GM12878 (cell line): ENCODE data around the gene ACYP2. TPM values are rescaled to one million over a fixed set of nuclear protein-coding genes. Genes with fewer than 3 reads are reported as not detected.

Experiments
- ATAC-seq: fragments of 200-7000 bp; cut with Tn5 transposase; 3 replicates; pipeline ENCODE4 v1.9.1; 2020; ENCODE audit warnings: mild to moderate bottlenecking, moderate library complexity
- BruUV-seq: library from RNA; stranded (reverse); fragments of 400-500 nt; replicated peaks from 2 replicates; lab custom pipeline; 2021; lab: Mats Ljungman, UMichigan
- CTCF ChIA-PET: fragments of 300-600 bp; sonication (Branson Sonifier 250); formaldehyde crosslinking; extraction: SDS; loops from one replicate; lab custom pipeline; 2021; ENCODE audit warnings: inconsistent platforms; lab: Yijun Ruan, JAX
- POLR2A ChIA-PET: fragments of 350-600 bp; formaldehyde crosslinking; extraction: SDS; loops from one replicate; lab custom pipeline; 2021; ENCODE audit warnings: inconsistent platforms; lab: Charles Lee
- RAD21 ChIA-PET: fragments of 300-600 bp; sonication (Branson Sonifier 250); formaldehyde crosslinking; loops from one replicate; lab custom pipeline; 2023; ENCODE audit warnings: antibody characterized with exemption; ENCODE audit not compliant: unreplicated experiment; lab: Charles Lee
- SMC1A ChIA-PET: fragments of 300-600 bp; sonication (Branson Sonifier 250); formaldehyde crosslinking; loops from one replicate; lab custom pipeline; 2023; ENCODE audit not compliant: unreplicated experiment, uncharacterized antibody; lab: Charles Lee
- DNase-seq: peaks from one replicate; pipeline ENCODE4 v3.0.0-alpha.2; 2011; ENCODE audit warnings: low read depth, low spot score
- FAIRE-seq: peaks from 3 replicates; lab custom pipeline; 2011; peaks lifted over from hg19 to GRCh38; lab: Jason Lieb, UNC
- H2AFZ ChIP-seq: 2 replicates; pipeline ENCODE4 v1.6.0; 2011; ENCODE audit warnings: low read depth, low read length, control low read depth; ENCODE audit not compliant: control insufficient read depth
- H3K27ac ChIP-seq: 2 replicates; pipeline ENCODE4 v1.5.1; 2011; ENCODE audit warnings: control low read depth; ENCODE audit not compliant: control insufficient read depth, insufficient read depth
- H3K27me3 ChIP-seq, 2 experiments: replicated peaks in 1 of 2; 2 replicates each; pipeline versions ENCODE4 v1.6.0 to v1.6.1; 2011; ENCODE audit warnings: low read length in 1 of 2; ENCODE audit not compliant: control insufficient read depth in 2 of 2, insufficient read depth in 2 of 2
- H3K36me3 ChIP-seq, 2 experiments: 2 replicates each; pipeline ENCODE4 v1.5.1; 2011; ENCODE audit warnings: low read length in 1 of 2; ENCODE audit not compliant: control insufficient read depth in 2 of 2, insufficient read depth in 2 of 2
- H3K4me1 ChIP-seq: 2 replicates; pipeline ENCODE4 v1.6.1; 2011; ENCODE audit warnings: mild to moderate bottlenecking, low read length, moderate library complexity, mixed read lengths; ENCODE audit not compliant: control insufficient read depth, insufficient read depth
- H3K4me2 ChIP-seq: 2 replicates; pipeline ENCODE4 v1.6.0; 2011; ENCODE audit warnings: control low read depth; ENCODE audit not compliant: control insufficient read depth, insufficient read depth
- H3K4me3 ChIP-seq: fragments of 200-600 bp; sonication (generic); 2 replicates; pipeline ENCODE4 v1.5.1; 2016
- H3K79me2 ChIP-seq: 2 replicates; pipeline ENCODE4 v1.6.0; 2011; ENCODE audit warnings: low read length; ENCODE audit not compliant: control insufficient read depth, insufficient read depth
- H3K9ac ChIP-seq: 2 replicates; pipeline ENCODE4 v1.8.0; 2011; ENCODE audit warnings: low read length, control low read depth, mixed read lengths; ENCODE audit not compliant: control insufficient read depth, insufficient read depth
- H3K9me3 ChIP-seq: replicated peaks from 3 replicates; pipeline ENCODE4 v1.5.1; 2011; ENCODE audit warnings: mild to moderate bottlenecking, low read length; ENCODE audit not compliant: control insufficient read depth, insufficient read depth
- H4K20me1 ChIP-seq: 2 replicates; pipeline ENCODE4 v1.6.0; 2011; ENCODE audit not compliant: control insufficient read depth, insufficient read depth
- HSF1 ChIP-seq: fragments of 150-350 bp; IDR thresholded peaks from 2 replicates; pipeline ENCODE4 v1.6.1; 2014; ENCODE audit warnings: mild to moderate bottlenecking, low read depth, low read length
- JUNB ChIP-seq: IDR thresholded peaks from 2 replicates; pipeline ENCODE4 v1.6.1; 2016; ENCODE audit warnings: antibody characterized with exemption, mild to moderate bottlenecking
- PML ChIP-seq: IDR thresholded peaks from 2 replicates; pipeline ENCODE4 v1.6.1; 2012; ENCODE audit warnings: low read length, inconsistent platforms
- RUNX3 ChIP-seq: IDR thresholded peaks from 2 replicates; pipeline ENCODE4 v1.6.1; 2012; ENCODE audit warnings: low read length, inconsistent platforms
- ZBED1 ChIP-seq: IDR thresholded peaks from 2 replicates; pipeline ENCODE4 v1.6.1; 2016; ENCODE audit warnings: borderline replicate concordance
- ZBTB4 ChIP-seq: fragments of 450-650 bp; formaldehyde crosslinking; IDR thresholded peaks from 2 replicates; pipeline ENCODE4 v1.4.0; 2022; ENCODE audit warnings: mild to moderate bottlenecking, moderate library complexity
- WGBS: methylation state at CpG from one replicate; pipeline ENCODE4 v1.1.6; 2016; ENCODE audit warnings: low lambda C conversion rate; ENCODE audit not compliant: insufficient replicate concordance, insufficient coverage; ENCODE audit errors: missing lambda C conversion rate; 5-methylcytosine and 5-hydroxymethylcytosine counted together
- in situ Hi-C: fragments of 300-500 bp; cut with MboI; formaldehyde crosslinking; loops from 9 replicates; pipeline ENCODE4 v1.14.3; 2018; ENCODE audit warnings: mixed read lengths
- intact Hi-C: fragments of 100-400 bp; cut with micrococcal nuclease; formaldehyde crosslinking; loops from one replicate; pipeline ENCODE4 v1.14.2; 2022; ENCODE audit not compliant: unreplicated experiment
- polyA plus RNA-seq, 11 experiments: library from polyadenylated mRNA; depleted of rRNA in 4 of 11; unstranded in 6 of 11; stranded (reverse) in 5 of 11; fragments of >200 nt; fragmentation: Nextera tagmentation in 4 of 11; fragmentation: Illumina TruSeq in 1 of 11; extraction: Ambion mirVana in 4 of 11; extraction: Trizol in 1 of 11; gene quantifications; 1 replicate in 1 of 11; 2 replicates in 10 of 11; pipeline versions ENCODE4 v1.2.1 to v1.2.3, GENCODE V29; 2011 to 2016; ENCODE audit warnings: inconsistent platforms in 2 of 11, missing spikeins in 2 of 11, low read depth in 1 of 11
- total RNA-seq, 4 experiments: library from RNA; depleted of rRNA in 3 of 4; stranded (reverse); fragments of >200 nt in 3 of 4; fragmentation: Illumina TruSeq in 1 of 4; extraction: Trizol in 1 of 4; gene quantifications; 2 replicates each; pipeline versions ENCODE4 v1.2.1 to v1.2.3, GENCODE V29; 2013 to 2021
- TF ChIP-seq, protein P1 (sequence below): fragments of 450-650 bp; IDR thresholded peaks from 2 replicates; pipeline ENCODE4 v1.6.1; 2016; ENCODE audit warnings: mild to moderate bottlenecking, moderate library complexity, borderline replicate concordance
- TF ChIP-seq, protein P2 (sequence below): IDR thresholded peaks from 2 replicates; pipeline ENCODE4 v1.6.1; 2011; ENCODE audit warnings: low read depth, mild to moderate bottlenecking, low read length, moderate library complexity, borderline replicate concordance; ENCODE audit errors: extremely low read depth

Gene ACYP2
- total and polyA plus RNA-seq, 10 of the 15 experiments (the other 5 are each of a cell fraction or from before 2014, with no cell fraction given) = 4.2 to 16.3 (median 9.0) TPM

GRCh38 chr2:54185105-54185504 is 69.7 kb downstream of the ACYP2 start (continued):
- TF ChIP-seq ZBTB4 (CRISPR knock-in tag) = no peak
- TF ChIP-seq, protein P1, sequence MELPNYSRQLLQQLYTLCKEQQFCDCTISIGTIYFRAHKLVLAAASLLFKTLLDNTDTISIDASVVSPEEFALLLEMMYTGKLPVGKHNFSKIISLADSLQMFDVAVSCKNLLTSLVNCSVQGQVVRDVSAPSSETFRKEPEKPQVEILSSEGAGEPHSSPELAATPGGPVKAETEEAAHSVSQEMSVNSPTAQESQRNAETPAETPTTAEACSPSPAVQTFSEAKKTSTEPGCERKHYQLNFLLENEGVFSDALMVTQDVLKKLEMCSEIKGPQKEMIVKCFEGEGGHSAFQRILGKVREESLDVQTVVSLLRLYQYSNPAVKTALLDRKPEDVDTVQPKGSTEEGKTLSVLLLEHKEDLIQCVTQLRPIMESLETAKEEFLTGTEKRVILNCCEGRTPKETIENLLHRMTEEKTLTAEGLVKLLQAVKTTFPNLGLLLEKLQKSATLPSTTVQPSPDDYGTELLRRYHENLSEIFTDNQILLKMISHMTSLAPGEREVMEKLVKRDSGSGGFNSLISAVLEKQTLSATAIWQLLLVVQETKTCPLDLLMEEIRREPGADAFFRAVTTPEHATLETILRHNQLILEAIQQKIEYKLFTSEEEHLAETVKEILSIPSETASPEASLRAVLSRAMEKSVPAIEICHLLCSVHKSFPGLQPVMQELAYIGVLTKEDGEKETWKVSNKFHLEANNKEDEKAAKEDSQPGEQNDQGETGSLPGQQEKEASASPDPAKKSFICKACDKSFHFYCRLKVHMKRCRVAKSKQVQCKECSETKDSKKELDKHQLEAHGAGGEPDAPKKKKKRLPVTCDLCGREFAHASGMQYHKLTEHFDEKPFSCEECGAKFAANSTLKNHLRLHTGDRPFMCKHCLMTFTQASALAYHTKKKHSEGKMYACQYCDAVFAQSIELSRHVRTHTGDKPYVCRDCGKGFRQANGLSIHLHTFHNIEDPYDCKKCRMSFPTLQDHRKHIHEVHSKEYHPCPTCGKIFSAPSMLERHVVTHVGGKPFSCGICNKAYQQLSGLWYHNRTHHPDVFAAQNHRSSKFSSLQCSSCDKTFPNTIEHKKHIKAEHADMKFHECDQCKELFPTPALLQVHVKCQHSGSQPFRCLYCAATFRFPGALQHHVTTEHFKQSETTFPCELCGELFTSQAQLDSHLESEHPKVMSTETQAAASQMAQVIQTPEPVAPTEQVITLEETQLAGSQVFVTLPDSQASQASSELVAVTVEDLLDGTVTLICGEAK = no peak
- TF ChIP-seq ZBED1 = no peak
- TF ChIP-seq PML = no peak
- no peak for TF ChIP-seq JUNB

DNA sequence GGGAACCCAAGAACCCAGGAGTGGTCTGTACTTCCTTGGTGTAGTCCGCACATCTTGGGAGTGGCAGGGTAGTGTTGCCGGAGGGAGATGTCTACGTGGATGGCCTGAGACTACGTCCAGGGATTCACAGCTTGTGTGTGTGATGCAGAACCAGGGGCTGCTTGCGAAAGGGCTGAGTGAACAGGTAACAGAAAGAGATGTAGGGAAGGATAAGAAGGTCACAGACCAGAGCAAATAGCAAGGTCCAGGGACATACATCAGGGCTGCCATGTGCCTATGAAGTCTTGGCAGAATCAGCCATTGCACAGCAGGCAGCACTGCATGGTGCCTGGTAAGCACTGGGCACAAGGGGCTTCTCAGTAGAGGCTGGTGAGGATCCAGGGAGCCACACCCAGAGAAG is 71.9 kb downstream of the ACYP2 start:
- intact Hi-C loops = no loop called here
- ATAC-seq = no peak
- Histone ChIP-seq H4K20me1 (no peaks in the 10 kb centered on the region), H3K9me3 (no peaks in the 10 kb centered on the region), H3K4me1 (no peaks in the 10 kb centered on the region), H3K4me2 (no peak overlapping the region), H3K36me3 (no peaks in the 10 kb centered on the region), H3K27ac (no peak overlapping the region), H3K9ac (no peak overlapping the region), H3K4me3 (no peak overlapping the region), H3K79me2 (no peaks in the 10 kb centered on the region), H3K27me3 (no peaks in the 10 kb centered on the region), H2AFZ (no peak overlapping the region)
- no TSS peak for BruUV-seq
- FAIRE-seq = no peak
- ChIA-PET SMC1A (no interaction called here), RAD21 (no interaction called here), POLR2A (no interaction called here), CTCF (no interaction called here)
- WGBS = 66% methylated on average over 5 of the region's 5 CpGs
- in situ Hi-C loops = no loop called here
- no peak for DNase-seq
- TF ChIP-seq RUNX3 (no peak), HSF1 (no peak)
- TF ChIP-seq, protein P2, sequence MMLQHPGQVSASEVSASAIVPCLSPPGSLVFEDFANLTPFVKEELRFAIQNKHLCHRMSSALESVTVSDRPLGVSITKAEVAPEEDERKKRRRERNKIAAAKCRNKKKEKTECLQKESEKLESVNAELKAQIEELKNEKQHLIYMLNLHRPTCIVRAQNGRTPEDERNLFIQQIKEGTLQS = no peak
